GM12892 (cell line): ENCODE measurements around the gene PCYT2.

Experiments
- POLR2A ChIP-seq: IDR thresholded peaks from 2 replicates; pipeline ENCODE4 v1.6.1; 2011; ENCODE audit warnings: low read depth, low read length, control low read depth
- POLR2AphosphoS5 ChIP-seq: IDR thresholded peaks from 2 replicates; pipeline ENCODE4 v1.6.1; 2011; ENCODE audit warnings: low read depth, low read length, control low read depth
- TAF1 ChIP-seq: IDR thresholded peaks from 2 replicates; pipeline ENCODE4 v1.6.1; 2011; ENCODE audit warnings: low read depth, mild to moderate bottlenecking, control low read depth, low read length, borderline replicate concordance

DNA sequence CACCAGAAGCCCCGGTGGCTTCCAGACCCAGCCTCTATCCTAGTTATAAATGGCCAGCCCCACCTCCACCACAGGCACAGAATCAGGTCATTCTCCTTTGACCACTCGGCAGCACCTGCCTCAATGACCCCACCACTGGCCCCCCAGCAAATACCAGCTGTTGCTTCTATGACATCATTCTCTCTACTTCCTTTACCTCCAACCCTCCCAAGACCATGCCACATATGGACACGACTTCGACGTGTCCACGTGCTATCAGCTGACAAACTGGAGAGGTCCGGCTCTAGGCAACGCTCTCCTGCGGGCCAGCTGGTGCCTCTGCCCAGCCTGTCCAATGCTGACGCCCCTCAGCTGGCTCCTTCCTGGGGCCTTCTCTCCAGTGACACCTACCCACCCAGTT lies 25.7 kb downstream of the PCYT2 start:
- peak; percentile 47 for TF ChIP-seq POLR2A
- 0 out of 2 replicates have a peak, but pooled peaks have one; percentile 1 for TF ChIP-seq POLR2AphosphoS5
- no peak for TF ChIP-seq TAF1
